GM18511 (cell line): ENCODE results near the gene FBL.
"Not testable (repeated sequence)": the region's sequence is repeated elsewhere in the genome, so short reads cannot be mapped to it uniquely, and the experiment has no call there.

ENCODE experiments used
- ATAC-seq: cut with Tn5 transposase; IDR thresholded peaks from one replicate; pipeline ENCODE4 v1.9.1; 2021; ENCODE audit warnings: mild to moderate bottlenecking, moderate library complexity; ENCODE audit not compliant: unreplicated experiment

Gene FBL

DNA sequence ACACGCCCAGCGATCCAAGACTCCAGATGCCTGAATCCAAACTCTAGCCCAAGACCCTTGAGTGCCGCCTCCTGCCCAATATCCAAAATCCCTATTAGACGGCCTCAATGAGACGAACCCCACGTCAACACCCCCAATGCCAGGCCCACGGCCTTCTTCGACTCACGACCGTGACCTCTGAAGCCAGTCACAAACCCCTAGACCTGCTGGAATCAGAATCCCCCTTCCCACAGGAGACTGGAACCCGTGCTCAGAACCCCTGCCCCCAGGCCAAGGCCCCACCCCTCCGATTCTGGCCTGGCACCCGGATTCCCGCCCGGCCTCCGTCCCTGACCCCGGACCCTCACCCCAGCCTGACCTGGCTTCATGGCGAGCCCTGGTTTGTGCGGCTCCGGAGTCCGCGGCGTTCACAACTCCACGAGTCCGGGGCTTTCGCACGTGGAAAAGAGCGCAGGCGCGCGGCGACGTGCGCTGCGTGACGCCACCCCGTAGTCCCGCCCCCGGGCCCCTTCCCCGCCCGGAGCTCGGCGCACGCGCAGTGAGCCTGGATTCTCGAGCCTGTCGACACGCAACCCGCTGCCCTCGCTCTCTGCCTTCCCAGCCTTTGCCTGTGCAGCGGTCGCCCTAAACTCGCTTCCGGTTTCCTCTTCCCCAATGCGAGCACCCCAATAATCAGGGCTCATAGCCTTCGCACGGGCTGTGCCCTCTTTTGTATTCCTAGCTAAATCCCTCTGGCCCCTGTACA, at the start of gene FBL:
Gene FBL, minus strand, starts transcription at position 447 of the 745 bp plus-strand sequence. Its CDS starts 79 bp downstream, at position 368.
- peak; percentile 90 for ATAC-seq

- ATAC-seq, result not testable (repeated sequence)
Measured at GRCh38 chr19:39895096-39895495, 48.9 kb upstream of the FBL start.

DNA sequence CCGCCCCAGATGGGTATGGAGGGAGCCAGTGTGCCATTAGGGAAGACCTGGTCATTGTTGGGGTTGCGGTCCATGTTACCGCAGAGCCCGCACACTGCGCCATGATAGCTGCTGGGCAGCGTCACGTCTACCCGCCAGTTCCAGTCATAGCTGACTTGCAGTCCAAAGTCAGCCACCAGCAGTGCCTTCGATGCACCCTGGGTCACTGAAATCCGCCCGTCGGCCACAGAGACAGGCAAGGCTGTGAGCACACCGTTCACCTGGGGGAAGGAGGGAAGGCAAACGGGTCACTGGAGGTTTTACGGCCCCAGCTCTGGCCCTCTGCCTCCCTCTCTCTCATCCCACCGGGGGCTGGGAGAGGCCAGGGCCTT, 48.0 kb upstream of the FBL start:
- ATAC-seq, result not testable (repeated sequence)

- ATAC-seq, result not testable (repeated sequence)
Measured at GRCh38 chr19:39893366-39894235, 47.4 kb upstream of the FBL start.

DNA sequence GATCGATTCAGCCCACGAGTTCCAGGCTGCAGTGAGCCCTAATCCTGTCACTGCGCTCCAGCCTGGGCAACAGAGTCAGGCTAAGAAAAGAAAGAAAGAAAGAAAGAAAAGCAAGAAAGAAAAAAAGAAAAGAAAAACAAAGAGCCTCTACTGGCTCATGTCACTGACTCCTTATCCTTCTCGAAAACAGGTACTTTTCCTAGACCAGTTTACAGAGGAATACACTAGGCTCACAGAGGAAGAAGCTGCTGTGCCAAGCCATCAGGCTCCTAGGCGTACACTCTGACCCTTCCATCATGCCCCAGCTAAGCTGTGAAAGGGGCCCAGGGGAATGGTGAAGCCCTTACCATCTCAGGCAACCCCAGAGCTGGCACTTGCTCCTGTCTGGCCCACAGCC, 46.3 kb upstream of the FBL start:
- not testable (repeated sequence) for ATAC-seq

- not testable (repeated sequence) for ATAC-seq
Measured at GRCh38 chr19:39891660-39892505, 45.7 kb upstream of the FBL start.

- no peak for ATAC-seq
Measured at GRCh38 chr19:39890755-39891551, 44.8 kb upstream of the FBL start.

DNA sequence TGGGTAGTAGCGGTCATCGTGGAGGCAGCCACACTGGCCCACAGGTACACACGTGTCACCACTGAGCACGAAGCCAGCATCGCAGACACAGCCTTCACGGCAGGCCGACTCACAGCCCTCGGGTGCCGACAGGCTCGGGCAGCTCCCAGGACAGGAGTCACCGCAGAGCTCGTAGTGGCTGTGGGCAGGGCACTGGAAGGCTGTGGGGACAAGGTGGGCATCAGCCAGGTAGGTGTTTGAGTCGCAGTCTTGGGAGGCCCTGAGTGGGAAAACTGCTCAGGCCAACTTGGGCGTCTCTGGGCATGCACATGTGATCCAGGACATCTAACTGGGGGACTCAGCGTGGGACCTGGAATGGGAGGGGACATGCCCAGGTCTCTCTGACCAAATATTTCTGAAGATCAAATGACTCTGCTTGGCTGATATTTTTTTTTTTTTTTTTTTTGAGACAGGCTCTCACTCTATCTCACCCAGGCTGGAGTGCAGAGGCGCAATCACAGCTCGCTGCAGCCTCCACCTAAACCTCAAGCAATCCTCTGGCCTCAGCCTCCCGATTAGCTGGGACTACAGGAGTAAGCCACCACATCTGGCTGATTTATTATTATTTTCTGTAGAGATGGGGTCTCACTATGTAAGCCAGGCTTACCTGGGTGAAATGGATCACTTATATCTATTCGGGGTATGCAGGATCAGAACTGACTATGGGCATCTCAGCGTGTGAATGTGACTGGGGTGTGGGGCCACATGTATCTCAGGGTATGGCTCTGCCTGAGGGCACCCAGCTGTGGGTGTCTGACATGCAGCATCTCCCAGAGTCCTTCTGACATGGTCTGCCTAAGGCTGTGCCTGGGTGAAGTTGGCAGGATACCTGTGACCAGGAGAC, 43.9 kb upstream of the FBL start:
- not testable (repeated sequence) for ATAC-seq

- ATAC-seq, result not testable (repeated sequence)
Measured at GRCh38 chr19:39887456-39887951, 41.3 kb upstream of the FBL start.

GRCh38 chr19:39885821-39886554, 39.8 kb upstream of the FBL start:
- ATAC-seq, result not testable (repeated sequence)

- not testable (repeated sequence) for ATAC-seq
Measured at GRCh38 chr19:39884721-39885120, 38.5 kb upstream of the FBL start.

DNA sequence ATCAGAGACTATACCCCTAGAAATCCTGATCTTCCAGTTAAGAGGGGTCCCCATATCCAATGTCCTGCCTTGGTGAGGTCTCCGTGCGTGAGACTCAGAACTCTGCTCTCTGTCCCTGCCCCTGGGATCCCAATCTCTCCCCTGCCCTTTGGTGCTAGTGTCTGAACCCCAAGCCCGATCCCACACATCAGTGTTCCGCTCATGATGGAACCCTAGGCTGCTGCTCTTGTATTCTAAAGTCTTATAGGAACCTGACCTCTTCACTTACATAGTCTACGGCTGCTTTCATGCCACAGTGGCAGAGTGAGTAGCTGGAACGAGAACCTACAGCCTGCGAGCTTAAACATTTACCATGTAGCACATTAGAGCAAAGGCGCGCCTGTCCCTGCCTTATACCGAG, 36.5 kb upstream of the FBL start:
- not testable (repeated sequence) for ATAC-seq

GRCh38 chr19:39881495-39882110, 35.4 kb upstream of the FBL start:
- ATAC-seq, result not testable (repeated sequence)

DNA sequence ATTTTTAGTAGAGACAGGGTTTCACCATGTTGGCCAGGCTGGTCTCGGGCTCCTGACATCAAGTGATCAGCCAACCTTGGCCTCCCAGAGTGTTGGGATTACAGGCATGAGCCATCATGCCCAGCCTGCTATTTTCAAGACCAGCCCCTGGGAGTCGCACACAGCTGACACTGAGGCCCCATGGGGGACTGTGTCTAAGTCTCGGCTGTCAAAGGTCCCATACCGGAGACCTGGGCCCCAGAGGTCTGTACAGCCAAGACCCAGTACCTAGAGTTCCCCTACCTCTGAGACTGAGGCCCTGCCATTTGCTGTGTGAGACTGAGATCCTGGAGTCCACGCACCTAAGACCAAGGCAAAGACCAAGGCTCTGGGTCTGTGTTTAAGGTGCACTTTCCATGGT, 34.1 kb upstream of the FBL start:
- ATAC-seq, result not testable (repeated sequence)

GRCh38 chr19:39879796-39880195, 33.6 kb upstream of the FBL start:
- not testable (repeated sequence) for ATAC-seq

DNA sequence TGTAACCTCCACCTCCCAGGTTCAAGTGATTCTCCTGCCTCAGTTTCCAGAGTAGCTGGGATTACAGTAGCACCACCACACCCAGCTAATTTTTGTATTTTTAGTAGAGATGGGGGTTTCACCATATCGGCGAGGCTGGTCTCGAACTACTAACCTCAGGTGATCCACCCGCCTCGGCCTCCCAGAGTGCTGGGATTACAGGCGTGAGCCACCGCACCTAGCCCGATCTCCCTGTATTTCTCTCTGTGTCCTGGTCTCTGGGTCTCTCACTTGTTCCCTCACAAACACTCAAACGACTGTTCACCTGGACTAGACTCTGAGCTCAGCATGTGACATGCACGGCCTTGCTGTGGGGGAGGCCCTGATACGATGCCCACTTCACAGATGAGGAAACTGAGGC, 32.7 kb upstream of the FBL start:
- ATAC-seq, result not testable (repeated sequence)

DNA sequence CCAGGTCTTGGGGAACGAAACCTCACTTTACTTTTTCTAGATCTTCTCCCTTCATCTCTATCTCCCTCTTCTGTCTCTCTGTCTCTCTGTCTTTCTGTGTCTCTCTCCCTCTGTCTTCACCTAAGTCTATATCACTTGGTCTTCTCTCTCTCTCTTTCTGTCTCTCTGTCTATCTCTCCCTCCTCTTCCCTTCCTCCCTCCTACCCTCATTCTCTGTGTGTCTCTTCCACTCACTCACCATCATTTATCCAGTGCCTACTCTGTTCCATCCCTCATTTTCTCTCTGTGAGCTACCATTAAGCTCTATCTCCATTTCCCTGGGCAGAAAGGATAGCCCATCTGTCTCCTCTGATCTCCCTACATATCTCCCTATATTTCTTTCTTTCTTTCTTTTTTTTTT, 32.2 kb upstream of the FBL start:
- ATAC-seq, result no peak

GRCh38 chr19:39877982-39878381, 31.8 kb upstream of the FBL start:
- not testable (repeated sequence) for ATAC-seq
